HG03439 (cell line): ENCODE results near the gene MC3R.

ENCODE experiments used
- ATAC-seq: cut with Tn5 transposase; IDR thresholded peaks from one replicate; pipeline ENCODE4 v1.9.1; 2021; ENCODE audit warnings: mild to moderate bottlenecking, moderate library complexity; ENCODE audit not compliant: unreplicated experiment

The MC3R gene

GRCh38 chr20:56249244-56249955, 868 bp downstream of the MC3R start:
- ATAC-seq = no peak

- no peak for ATAC-seq
Observed at GRCh38 chr20:56249956-56250355, 1.4 kb downstream of the MC3R start.

- ATAC-seq = no peak
Observed at GRCh38 chr20:56257604-56258003, 9.1 kb downstream of the MC3R start.

GRCh38 chr20:56259948-56260347, 11.4 kb downstream of the MC3R start:
- ATAC-seq = no peak

- ATAC-seq = no peak
Observed at GRCh38 chr20:56268536-56268935, 20.0 kb downstream of the MC3R start.

- no peak for ATAC-seq
Observed at GRCh38 chr20:56271974-56272373, 23.4 kb downstream of the MC3R start.

GRCh38 chr20:56273491-56273890, 25.0 kb downstream of the MC3R start:
- ATAC-seq = no peak

GRCh38 chr20:56274156-56274555, 25.6 kb downstream of the MC3R start:
- no peak for ATAC-seq

- ATAC-seq = no peak
Observed at GRCh38 chr20:56278196-56278595, 29.7 kb downstream of the MC3R start.

- no peak for ATAC-seq
Observed at GRCh38 chr20:56285496-56285895, 37.0 kb downstream of the MC3R start.

GRCh38 chr20:56289652-56290051, 41.1 kb downstream of the MC3R start:
- no peak for ATAC-seq

- ATAC-seq = no peak
Observed at GRCh38 chr20:56299362-56299761, 50.8 kb downstream of the MC3R start.
